Activated T-helper 2 cell treated with anti-CD3 and anti-CD28 coated beads, Interferon-gamma antibody, Interleukin-2, Interleukin-4, amounts not matched to agents 10 μg/mL and 5 μg/mL and 100 μg/mL, durations not matched to agents 14 hours and 24 hours and 36 hours (primary cell): ENCODE results near the gene TRAPPC1. TPM values are rescaled to one million over a fixed set of nuclear protein-coding genes. Genes with fewer than 3 reads are reported as not detected.

ENCODE experiments used
- DNase-seq: peaks from one replicate; pipeline ENCODE4 v3.0.0; 2021; ENCODE audit warnings: low spot score
- H3K27ac Mint-ChIP-seq: one replicate; pipeline ENCODE4 v1.8.0; 2021; ENCODE audit warnings: mixed read lengths
- H3K27me3 Mint-ChIP-seq: one replicate; pipeline ENCODE4 v1.8.0; 2021; ENCODE audit warnings: low read depth, mixed read lengths
- H3K36me3 Mint-ChIP-seq: one replicate; pipeline ENCODE4 v1.8.0; 2021; ENCODE audit warnings: low read depth, mixed read lengths
- H3K4me1 Mint-ChIP-seq: one replicate; pipeline ENCODE4 v1.8.0; 2021; ENCODE audit warnings: low read depth, mixed read lengths
- H3K4me3 Mint-ChIP-seq: one replicate; pipeline ENCODE4 v1.8.0; 2021; ENCODE audit warnings: low read depth, mild to moderate bottlenecking, moderate library complexity, mixed read lengths
- H3K9me3 Mint-ChIP-seq: one replicate; pipeline ENCODE4 v1.8.0; 2021; ENCODE audit warnings: mixed read lengths
- intact Hi-C: fragments of 100-400 bp; cut with micrococcal nuclease; formaldehyde crosslinking; loops from one replicate; pipeline ENCODE4 v1.15.1; 2023
- total RNA-seq: library from RNA; stranded (reverse); gene quantifications from 2 replicates; pipeline ENCODE4 v1.2.3, GENCODE V29; 2022

The TRAPPC1 gene
- total RNA-seq, 1 donor from 2014 or later: 156 TPM

DNA sequence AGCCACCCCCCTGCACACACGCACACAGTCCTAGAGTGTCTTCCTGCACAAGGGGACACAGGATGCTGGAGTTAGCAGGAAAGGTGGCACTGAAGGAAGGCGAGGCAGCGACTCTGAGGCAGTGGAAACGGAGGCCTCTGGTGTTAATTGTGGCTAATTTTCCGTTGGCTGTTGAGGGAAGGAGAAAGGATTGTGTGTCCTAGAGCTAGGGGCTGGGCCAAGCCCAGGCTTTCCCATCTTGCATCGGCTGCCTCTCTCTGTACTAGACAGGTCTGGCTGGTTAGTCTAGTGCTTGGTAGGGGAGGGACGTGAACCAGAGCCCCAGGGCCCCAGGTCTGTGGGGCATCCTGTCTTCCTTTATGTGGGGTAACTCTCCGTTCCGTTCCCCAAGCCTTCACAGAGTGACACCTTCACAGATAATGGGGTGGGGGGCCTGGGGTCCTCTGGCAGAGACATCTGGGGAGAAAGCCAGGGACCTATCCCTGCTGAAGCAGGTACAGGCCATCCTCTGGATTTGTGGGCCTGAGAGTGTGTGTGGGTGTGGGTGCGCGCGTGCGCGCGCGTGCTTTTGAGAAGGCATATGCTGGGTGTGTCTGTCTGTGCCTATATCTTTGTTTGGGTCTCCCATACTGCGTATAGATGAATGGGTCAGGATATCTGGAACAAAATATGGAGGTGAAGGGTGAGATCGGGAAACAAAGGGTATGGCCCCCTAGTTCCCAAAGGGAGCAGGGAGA, 43.4 kb downstream of the TRAPPC1 start, which contains the start of gene CHD3:
Gene CHD3, plus strand, starts transcription at position 606 of the 737 bp plus-strand sequence. CDS start 212 bp downstream, outside the sequence.
- Mint-ChIP-seq H3K9me3 (no peaks in the 10 kb centered on the region), H3K27ac (peak within 1 kb of the TSS; percentile 49)

DNA sequence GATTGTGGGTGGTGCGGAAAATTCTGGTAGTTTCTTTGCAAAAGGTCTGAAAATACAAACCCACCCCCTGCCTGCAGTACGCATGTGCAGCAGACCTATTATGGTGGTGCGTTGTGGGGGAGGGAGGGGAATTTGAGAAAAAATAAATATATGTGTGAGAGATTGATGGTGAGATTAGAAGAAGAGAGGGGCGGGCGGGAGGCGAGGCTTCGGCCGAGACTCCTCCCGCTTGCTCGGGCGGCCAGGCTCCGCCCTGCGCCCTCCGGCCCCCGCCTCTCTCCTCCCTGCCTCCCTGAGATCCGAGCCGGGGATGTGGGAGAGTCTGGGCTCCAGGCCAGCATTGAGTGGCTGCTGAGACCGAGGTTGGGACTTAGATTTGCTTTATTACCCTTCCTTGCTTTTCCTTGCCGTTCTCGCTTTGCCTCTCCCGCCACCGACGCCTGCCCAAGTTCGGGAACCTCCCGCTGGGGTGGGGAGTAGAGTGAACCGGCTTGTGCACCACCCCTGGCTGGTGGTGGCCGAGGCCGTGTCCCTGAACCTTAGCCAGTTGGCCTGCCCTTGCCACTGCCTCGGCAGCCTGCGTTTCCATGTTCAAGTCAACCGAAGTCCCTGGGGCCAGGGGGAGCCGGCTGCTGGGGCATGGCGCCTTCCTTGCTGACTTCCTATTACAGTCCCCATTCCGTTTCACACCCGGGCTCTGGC, 44.1 kb downstream of the TRAPPC1 start:
- Mint-ChIP-seq H3K27me3 (no peaks in the 10 kb centered on the region), H3K36me3 (peaks cover 40% of the 10 kb centered on the region), H3K9me3 (no peaks in the 10 kb centered on the region), H3K27ac (no peak overlapping the region), H3K4me3 (no peak overlapping the region), H3K4me1 (peaks cover 8% of the 10 kb centered on the region)
- intact Hi-C loops: loop anchor here (1.0 to 10.0 kb wide), 6 partner anchors 27 to 237 kb away; partner anchors contain the start of genes CNTROB, HES7, KDM6B and NAA38
- DNase-seq: peak; percentile 87

More for the DNA sequence above, 43.4 kb downstream of the TRAPPC1 start, which contains the start of gene CHD3:
- peak; percentile 32 for DNase-seq
- Mint-ChIP-seq H3K4me3 (no peak within 1 kb of the TSS), H3K36me3 (peaks cover 44% of the 10 kb centered on the region), H3K27me3 (no peaks in the 10 kb centered on the region), H3K4me1 (peaks cover 8% of the 10 kb centered on the region)
- intact Hi-C loops: loop anchor here (10.0 kb wide), 1 partner anchor 236 kb away; the partner anchor contains the start of gene HES7

DNA sequence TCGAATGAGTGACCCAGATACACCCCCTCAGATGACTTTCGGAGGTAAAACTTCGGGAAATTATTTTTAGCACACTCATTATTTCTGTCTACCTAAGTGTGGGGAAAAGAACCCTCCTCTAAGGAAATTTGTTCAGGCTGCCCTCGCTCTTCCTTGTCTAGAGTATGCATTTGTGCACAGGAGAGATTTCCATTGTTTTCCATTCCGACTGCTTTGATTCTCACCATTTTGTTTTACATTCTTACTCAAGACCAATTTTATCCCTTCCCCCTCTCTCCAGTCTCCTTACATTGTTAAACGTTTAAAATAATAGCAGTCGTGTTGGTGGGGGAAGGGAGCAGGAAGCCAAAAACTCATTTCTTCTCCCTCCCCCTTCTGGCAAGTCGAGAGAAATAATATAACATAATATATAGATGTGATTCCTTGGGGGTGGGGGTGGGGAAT, 44.7 kb downstream of the TRAPPC1 start:
- Mint-ChIP-seq H3K4me3 (no peak overlapping the region), H3K4me1 (peaks cover 8% of the 10 kb centered on the region), H3K9me3 (no peaks in the 10 kb centered on the region), H3K27me3 (no peaks in the 10 kb centered on the region), H3K27ac (no peak overlapping the region), H3K36me3 (peaks cover 38% of the 10 kb centered on the region)
- intact Hi-C loops: loop anchor here (1.0 to 10.0 kb wide), 6 partner anchors 28 to 238 kb away; partner anchors contain the start of genes CNTROB, HES7, KDM6B and NAA38
- DNase-seq: no peak

- peaks cover 8% of the 10 kb centered on the region for H3K4me1 Mint-ChIP-seq
- DNase-seq: peak; percentile 38
- no peaks in the 10 kb centered on the region for H3K27me3 Mint-ChIP-seq
- no peak overlapping the region for H3K27ac Mint-ChIP-seq
- intact Hi-C loops: loop anchor here (1.0 to 10.0 kb wide), 6 partner anchors 28 to 238 kb away; partner anchors contain the start of genes CNTROB, HES7, KDM6B and NAA38
- H3K36me3 Mint-ChIP-seq: peaks cover 32% of the 10 kb centered on the region
- H3K9me3 Mint-ChIP-seq: no peaks in the 10 kb centered on the region
- no peak overlapping the region for H3K4me3 Mint-ChIP-seq
Measured at GRCh38 chr17:7886227-7887037, 45.3 kb downstream of the TRAPPC1 start.

GRCh38 chr17:7885367-7886226, 46.1 kb downstream of the TRAPPC1 start:
- H3K27me3 Mint-ChIP-seq: no peaks in the 10 kb centered on the region
- H3K27ac Mint-ChIP-seq: no peak overlapping the region
- peaks cover 8% of the 10 kb centered on the region for H3K4me1 Mint-ChIP-seq
- H3K9me3 Mint-ChIP-seq: no peaks in the 10 kb centered on the region
- peaks cover 23% of the 10 kb centered on the region for H3K36me3 Mint-ChIP-seq
- peak overlapping the region; percentile 59 for H3K4me3 Mint-ChIP-seq
- intact Hi-C loops: loop anchor here (2.0 to 10.0 kb wide), 3 partner anchors 29 to 239 kb away; partner anchors contain the start of genes HES7 and KDM6B
- peak; percentile 43 for DNase-seq

- Mint-ChIP-seq H3K4me1 (peaks cover 5% of the 10 kb centered on the region), H3K27ac (peak overlapping the region; percentile 79), H3K4me3 (peak overlapping the region; percentile 73), H3K27me3 (no peaks in the 10 kb centered on the region), H3K9me3 (no peaks in the 10 kb centered on the region), H3K36me3 (peaks cover 15% of the 10 kb centered on the region)
- intact Hi-C loops: loop anchor here (10.0 kb wide), 1 partner anchor 240 kb away; the partner anchor contains the start of gene HES7
- peak; percentile 39 for DNase-seq
Measured at GRCh38 chr17:7884581-7885366, 47.0 kb downstream of the TRAPPC1 start.

- intact Hi-C loops: loop anchor here (10.0 kb wide), 1 partner anchor 241 kb away; the partner anchor contains the start of gene HES7
- peak; percentile 23 for DNase-seq
- H3K36me3 Mint-ChIP-seq: peaks cover 8% of the 10 kb centered on the region
Measured at GRCh38 chr17:7883781-7884386, 47.9 kb downstream of the TRAPPC1 start.

GRCh38 chr17:7882629-7883028, 49.1 kb downstream of the TRAPPC1 start:
- DNase-seq: no peak
- intact Hi-C loops: loop anchor here (10.0 kb wide), 1 partner anchor 242 kb away; the partner anchor contains the start of gene HES7

More at GRCh38 chr17:7883781-7884386, 47.9 kb downstream of the TRAPPC1 start:
- H3K27me3 Mint-ChIP-seq: no peaks in the 10 kb centered on the region
- peak overlapping the region; percentile 70 for H3K4me3 Mint-ChIP-seq
- H3K9me3 Mint-ChIP-seq: no peaks in the 10 kb centered on the region
- H3K27ac Mint-ChIP-seq: peak overlapping the region; percentile 76
- peaks cover 5% of the 10 kb centered on the region for H3K4me1 Mint-ChIP-seq

GRCh38 chr17:7882068-7882467, 49.7 kb downstream of the TRAPPC1 start:
- intact Hi-C loops: loop anchor here (10.0 kb wide), 1 partner anchor 243 kb away; the partner anchor contains the start of gene HES7
- Mint-ChIP-seq H3K27me3 (no peaks in the 10 kb centered on the region), H3K36me3 (peaks cover 8% of the 10 kb centered on the region), H3K9me3 (no peaks in the 10 kb centered on the region), H3K4me3 (no peak overlapping the region), H3K27ac (no peak overlapping the region), H3K4me1 (peaks cover 7% of the 10 kb centered on the region)
- no peak for DNase-seq

More at GRCh38 chr17:7882629-7883028, 49.1 kb downstream of the TRAPPC1 start:
- Mint-ChIP-seq H3K27ac (no peak overlapping the region), H3K4me1 (peaks cover 5% of the 10 kb centered on the region), H3K27me3 (no peaks in the 10 kb centered on the region), H3K36me3 (peaks cover 8% of the 10 kb centered on the region), H3K4me3 (no peak overlapping the region), H3K9me3 (no peaks in the 10 kb centered on the region)

- H3K27ac Mint-ChIP-seq: no peak overlapping the region
- H3K9me3 Mint-ChIP-seq: no peaks in the 10 kb centered on the region
- H3K36me3 Mint-ChIP-seq: peaks cover 8% of the 10 kb centered on the region
- intact Hi-C loops: loop anchor here (10.0 kb wide), 1 partner anchor 243 kb away; the partner anchor contains the start of gene HES7
- peaks cover 5% of the 10 kb centered on the region for H3K4me1 Mint-ChIP-seq
- no peak for DNase-seq
- no peak overlapping the region for H3K4me3 Mint-ChIP-seq
- H3K27me3 Mint-ChIP-seq: no peaks in the 10 kb centered on the region
Measured at GRCh38 chr17:7881276-7882054, 50.3 kb downstream of the TRAPPC1 start.
